HepG2 (cell line): ENCODE results near the gene MBD3. TPM values are rescaled to one million over a fixed set of nuclear protein-coding genes. Genes with fewer than 3 reads are reported as not detected.

Source experiments
- ATAC-seq: fragments of 200-7000 bp; cut with Tn5 transposase; 3 replicates; pipeline ENCODE4 v1.9.1; 2020; ENCODE audit warnings: mild to moderate bottlenecking, moderate library complexity
- BruUV-seq: library from RNA; stranded (reverse); fragments of 400-500 nt; replicated peaks from 2 replicates; lab custom pipeline; 2021; lab: Mats Ljungman, UMichigan
- CTCF ChIA-PET: fragments of 300-600 bp; formaldehyde crosslinking; extraction: SDS; loops from one replicate; lab custom pipeline; 2021; ENCODE audit warnings: low total read pairs, inconsistent platforms, low intra/inter-chr PET ratio; lab: Yijun Ruan, JAX
- POLR2A ChIA-PET: fragments of 350-600 bp; sonication (Branson Sonifier 250); formaldehyde crosslinking; loops from one replicate; lab custom pipeline; 2020; ENCODE audit warnings: antibody characterized with exemption, inconsistent platforms; lab: Yijun Ruan, JAX
- DNase-seq: peaks from one replicate; pipeline ENCODE4 v3.0.0-alpha.2; 2015; ENCODE audit warnings: low spot score
- FAIRE-seq: peaks from 3 replicates; lab custom pipeline; 2011; peaks lifted over from hg19 to GRCh38; lab: Jason Lieb, UNC
- H2AFZ ChIP-seq: one replicate; pipeline ENCODE4 v1.6.1; 2011; ENCODE audit warnings: low read length, inconsistent platforms
- H3K27ac ChIP-seq: fragments of 300-600 bp; 3 replicates; pipeline ENCODE4 v1.8.0; 2011; ENCODE audit warnings: mixed run types, mild to moderate bottlenecking, mixed read lengths, low read length, inconsistent platforms; ENCODE audit not compliant: insufficient read depth; ENCODE audit errors: extremely low read length
- H3K27me3 ChIP-seq, 2 experiments: fragments of 200-600 bp in 1 of 2; 2 replicates in 1 of 2; 3 replicates in 1 of 2; pipeline versions ENCODE4 v1.6.0 to v1.8.0; 2011; ENCODE audit warnings: low read length in 2 of 2, mild to moderate bottlenecking in 2 of 2, moderate library complexity in 2 of 2, inconsistent platforms in 1 of 2; ENCODE audit not compliant: insufficient read depth in 2 of 2, control insufficient read depth in 1 of 2
- H3K36me3 ChIP-seq, 2 experiments: fragments of 200-600 bp in 1 of 2; replicated peaks in 1 of 2; 2 replicates in 1 of 2; 3 replicates in 1 of 2; pipeline versions ENCODE4 v1.5.1 to v1.8.0; 2011; ENCODE audit warnings: low read length in 2 of 2, inconsistent platforms in 1 of 2; ENCODE audit not compliant: insufficient read depth in 2 of 2, control insufficient read depth in 1 of 2
- H3K4me1 ChIP-seq: 2 replicates; pipeline ENCODE4 v1.5.1; 2012; ENCODE audit warnings: low read length, inconsistent platforms; ENCODE audit not compliant: insufficient read depth
- H3K4me2 ChIP-seq: 2 replicates; pipeline ENCODE4 v1.6.0; 2011; ENCODE audit warnings: low read depth, low read length, inconsistent platforms
- H3K4me3 ChIP-seq, 3 experiments: fragments of 200-600 bp in 1 of 3; sonication (generic), shearing (Covaris generic) in 1 of 3; replicated peaks in 1 of 3; 2 replicates each; pipeline ENCODE4 v1.5.1; 2011 to 2016; ENCODE audit warnings: low read length in 3 of 3, inconsistent platforms in 2 of 3, low read depth in 2 of 3, mild to moderate bottlenecking in 2 of 3, control low read depth in 1 of 3, mixed read lengths in 1 of 3; ENCODE audit not compliant: insufficient read depth in 1 of 3
- H3K79me2 ChIP-seq: one replicate; pipeline ENCODE4 v1.6.1; 2011; ENCODE audit warnings: low read length, inconsistent platforms; ENCODE audit not compliant: insufficient read depth
- H3K9ac ChIP-seq: 2 replicates; pipeline ENCODE4 v1.6.0; 2011; ENCODE audit warnings: mild to moderate bottlenecking, low read depth, low read length, inconsistent platforms; ENCODE audit not compliant: insufficient read depth
- H3K9me3 ChIP-seq: 2 replicates; pipeline ENCODE4 v1.5.1; 2012; ENCODE audit warnings: mild to moderate bottlenecking, low read length
- H4K20me1 ChIP-seq: 2 replicates; pipeline ENCODE4 v1.6.0; 2011; ENCODE audit warnings: inconsistent platforms, mild to moderate bottlenecking, low read length, moderate library complexity; ENCODE audit not compliant: insufficient read depth
- BHLHE40 ChIP-seq: IDR thresholded peaks from 2 replicates; pipeline ENCODE4 v1.6.1; 2011; ENCODE audit warnings: low read length, improper control_type of control experiment
- BRD4 ChIP-seq: sonication (generic); formaldehyde crosslinking; IDR thresholded peaks from 2 replicates; pipeline ENCODE4 v1.4.0; 2020; ENCODE audit warnings: missing genetic modification reagents
- CAMTA2 ChIP-seq: sonication (generic); formaldehyde crosslinking; IDR thresholded peaks from 2 replicates; pipeline ENCODE4 v1.4.0; 2020; ENCODE audit warnings: mild to moderate bottlenecking, missing genetic modification reagents, borderline replicate concordance
- DR1 ChIP-seq: sonication (generic); formaldehyde crosslinking; IDR thresholded peaks from 2 replicates; pipeline ENCODE4 v1.8.0; 2021; ENCODE audit warnings: mild to moderate bottlenecking, missing genetic modification reagents, inconsistent platforms
- MIER2 ChIP-seq: IDR thresholded peaks from 2 replicates; pipeline ENCODE4 v1.6.1; 2016; ENCODE audit warnings: missing biosample characterization, missing genetic modification reagents
- NCOA2 ChIP-seq: sonication (generic); formaldehyde crosslinking; IDR thresholded peaks from 2 replicates; pipeline ENCODE4 v1.8.0; 2022; ENCODE audit warnings: inconsistent platforms
- RARA ChIP-seq: IDR thresholded peaks from 2 replicates; pipeline ENCODE4 v1.6.1; 2016; ENCODE audit warnings: missing genetic modification reagents, missing compliant biosample characterization
- SSRP1 ChIP-seq: IDR thresholded peaks from 2 replicates; pipeline ENCODE4 v1.6.1; 2016; ENCODE audit warnings: control low read depth
- ZNF256 ChIP-seq: sonication (generic); formaldehyde crosslinking; conservative IDR thresholded peaks from 2 replicates; pipeline ENCODE4 v1.4.0; 2020; ENCODE audit warnings: missing genetic modification reagents
- ZNF260 ChIP-seq: sonication (generic); formaldehyde crosslinking; IDR thresholded peaks from 2 replicates; pipeline ENCODE4 v1.4.0; 2020; ENCODE audit warnings: missing genetic modification reagents, low read depth, mild to moderate bottlenecking, borderline replicate concordance
- ZNF367 ChIP-seq: sonication (generic); formaldehyde crosslinking; IDR thresholded peaks from 2 replicates; pipeline ENCODE4 v1.4.0; 2020; ENCODE audit warnings: missing genetic modification reagents, borderline replicate concordance
- ZNF75D ChIP-seq: sonication (generic); formaldehyde crosslinking; IDR thresholded peaks from 2 replicates; pipeline ENCODE4 v1.8.1; 2023; ENCODE audit warnings: missing genetic modification reagents, mild to moderate bottlenecking, borderline replicate concordance
- ZSCAN9 ChIP-seq: IDR thresholded peaks from 2 replicates; pipeline ENCODE4 v1.6.1; 2016; ENCODE audit warnings: borderline replicate concordance
- WGBS: methylation state at CpG from one replicate; pipeline ENCODE4 v1.1.6; 2017; ENCODE audit warnings: low lambda C conversion rate; 5-methylcytosine and 5-hydroxymethylcytosine counted together
- in situ Hi-C: cut with HindIII; loops from 2 replicates; pipeline ENCODE4 v1.10.0; 2017; ENCODE audit warnings: low pct_unique_long_range_greater_than_20kb; ENCODE audit not compliant: extremely low pct_ligation_motif_present
- intact Hi-C: fragments of 100-400 bp; cut with micrococcal nuclease; formaldehyde crosslinking; loops from one replicate; pipeline ENCODE4 v1.10.0; 2022; ENCODE audit not compliant: unreplicated experiment
- polyA plus RNA-seq, 8 experiments: library from polyadenylated mRNA; depleted of rRNA in 3 of 8; stranded (reverse) in 7 of 8; unstranded in 1 of 8; fragments of >200 nt; fragmentation: Illumina TruSeq in 4 of 8; extraction: Trizol in 4 of 8; gene quantifications; 2 replicates each; pipeline versions ENCODE4 v1.2.1 to v1.2.3, GENCODE V29; 2011 to 2016; ENCODE audit warnings: low read depth in 4 of 8, missing spikeins in 1 of 8, mixed read lengths in 1 of 8; ENCODE audit not compliant: insufficient read depth in 1 of 8
- total RNA-seq, 5 experiments: library from RNA; depleted of rRNA; stranded (reverse); fragments of >200 nt; fragmentation: Illumina TruSeq; extraction: Trizol; gene quantifications; 2 replicates each; pipeline ENCODE4 v1.2.3, GENCODE V29; 2016; ENCODE audit warnings: low read depth in 1 of 5
- TF ChIP-seq, protein P1 (sequence below): sonication (generic); formaldehyde crosslinking; IDR thresholded peaks from 2 replicates; pipeline ENCODE4 v1.4.0; 2020; ENCODE audit warnings: missing genetic modification reagents, borderline replicate concordance
- TF ChIP-seq, protein P2 (sequence below): sonication (generic); formaldehyde crosslinking; IDR thresholded peaks from 2 replicates; pipeline ENCODE4 v1.4.0; 2020; ENCODE audit warnings: missing genetic modification reagents
- TF ChIP-seq, protein P3 (sequence below): sonication (generic); formaldehyde crosslinking; IDR thresholded peaks from 2 replicates; pipeline ENCODE4 v1.5.0; 2020; ENCODE audit warnings: missing genetic modification reagents, mild to moderate bottlenecking, borderline replicate concordance
- TF ChIP-seq, protein P4 (sequence below): sonication (generic); formaldehyde crosslinking; conservative IDR thresholded peaks from 2 replicates; pipeline ENCODE4 v1.4.0; 2020; ENCODE audit warnings: missing genetic modification reagents
- TF ChIP-seq, protein P5 (sequence below): IDR thresholded peaks from 2 replicates; pipeline ENCODE4 v1.6.1; 2016; ENCODE audit warnings: control low read depth

Gene MBD3
- total and polyA plus RNA-seq, 2 of the 13 experiments (the other 11 are each of a cell fraction or from before 2014, with no cell fraction given), result 21.2 to 76.9 TPM

DNA sequence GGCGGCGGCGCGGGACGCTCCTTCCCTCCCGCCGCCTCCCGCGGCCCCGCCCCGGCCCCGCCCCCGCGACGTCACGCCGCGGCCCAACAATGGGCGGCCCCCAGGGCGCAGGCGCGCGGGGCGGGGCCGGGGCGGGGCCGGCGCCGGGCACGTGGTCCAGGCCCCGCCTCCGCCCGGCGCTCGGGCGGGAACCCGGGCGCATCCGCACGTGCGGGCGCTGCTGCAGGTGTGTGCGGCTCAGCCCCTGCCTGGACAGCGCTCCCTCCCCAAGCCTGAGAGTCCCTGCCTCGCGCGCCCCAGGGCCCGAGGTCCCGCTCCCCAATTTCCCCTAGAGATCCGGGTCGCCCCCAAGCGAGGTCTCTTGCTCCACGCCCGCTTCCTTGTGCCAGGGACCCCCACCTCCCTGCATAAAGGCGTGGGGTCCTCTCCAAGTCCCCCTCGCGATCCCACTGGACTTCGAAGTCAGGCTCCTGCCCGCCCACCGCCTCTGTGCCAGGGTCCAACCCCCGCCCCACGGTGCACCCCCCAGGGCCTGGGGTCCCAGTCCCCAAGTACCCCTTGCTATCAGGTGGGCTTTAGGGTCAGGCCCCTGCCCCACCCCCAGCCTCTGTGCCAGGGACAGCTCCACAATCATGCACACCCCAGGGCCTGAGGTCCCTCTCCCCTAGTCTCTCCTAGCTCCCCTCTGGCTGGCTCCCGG, 24.2 kb downstream of the MBD3 start, which contains the start of gene MEX3D:
MEX3D (minus strand) TSS at position 6 of the 700 bp plus-strand sequence. CDS start 267 bp downstream, outside the sequence.
- Histone ChIP-seq H3K9me3 (no peaks in the 10 kb centered on the region), H3K4me3 (peak within 1 kb of the TSS; percentile 72 to 81 (median 75); a peak in 5 of 6 replicates), H3K4me1 (peaks cover 22% of the 10 kb centered on the region), H3K27ac (no peak within 1 kb of the TSS), H3K4me2 (peak within 1 kb of the TSS; percentile 76), H3K27me3 (peaks cover 0 to 8% of the 10 kb centered on the region in 2 experiments; a peak in 2 of 5 replicates), H4K20me1 (0 out of 2 replicates have a peak, but pooled peaks cover 6% of the 10 kb centered on the region), H2AFZ (no peak within 1 kb of the TSS), H3K36me3 (peaks cover 0 to 2% of the 10 kb centered on the region in 2 experiments; a peak in 3 of 5 replicates), H3K79me2 (peaks cover 11% of the 10 kb centered on the region), H3K9ac (peak within 1 kb of the TSS; percentile 74)
- POLR2A ChIA-PET, result no interaction called here
- FAIRE-seq (no peak), DNase-seq (peak; percentile 34), ATAC-seq (peak; percentile 49)
- CTCF ChIA-PET, result no interaction called here
- intact Hi-C loops, result no loop called here
- 72% methylated on average over 16 of the region's 63 CpGs for WGBS
- no TSS peak for BruUV-seq
- in situ Hi-C loops, result no loop called here
- TF ChIP-seq, protein P1, sequence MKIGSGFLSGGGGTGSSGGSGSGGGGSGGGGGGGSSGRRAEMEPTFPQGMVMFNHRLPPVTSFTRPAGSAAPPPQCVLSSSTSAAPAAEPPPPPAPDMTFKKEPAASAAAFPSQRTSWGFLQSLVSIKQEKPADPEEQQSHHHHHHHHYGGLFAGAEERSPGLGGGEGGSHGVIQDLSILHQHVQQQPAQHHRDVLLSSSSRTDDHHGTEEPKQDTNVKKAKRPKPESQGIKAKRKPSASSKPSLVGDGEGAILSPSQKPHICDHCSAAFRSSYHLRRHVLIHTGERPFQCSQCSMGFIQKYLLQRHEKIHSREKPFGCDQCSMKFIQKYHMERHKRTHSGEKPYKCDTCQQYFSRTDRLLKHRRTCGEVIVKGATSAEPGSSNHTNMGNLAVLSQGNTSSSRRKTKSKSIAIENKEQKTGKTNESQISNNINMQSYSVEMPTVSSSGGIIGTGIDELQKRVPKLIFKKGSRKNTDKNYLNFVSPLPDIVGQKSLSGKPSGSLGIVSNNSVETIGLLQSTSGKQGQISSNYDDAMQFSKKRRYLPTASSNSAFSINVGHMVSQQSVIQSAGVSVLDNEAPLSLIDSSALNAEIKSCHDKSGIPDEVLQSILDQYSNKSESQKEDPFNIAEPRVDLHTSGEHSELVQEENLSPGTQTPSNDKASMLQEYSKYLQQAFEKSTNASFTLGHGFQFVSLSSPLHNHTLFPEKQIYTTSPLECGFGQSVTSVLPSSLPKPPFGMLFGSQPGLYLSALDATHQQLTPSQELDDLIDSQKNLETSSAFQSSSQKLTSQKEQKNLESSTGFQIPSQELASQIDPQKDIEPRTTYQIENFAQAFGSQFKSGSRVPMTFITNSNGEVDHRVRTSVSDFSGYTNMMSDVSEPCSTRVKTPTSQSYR (CRISPR knock-in tag), result no peak
- no peak; the same call in 1 of the 2 replicates for TF ChIP-seq DR1
- peak; percentile 78; the same call in 1 of the 2 replicates for TF ChIP-seq ZNF75D (CRISPR knock-in tag)
- peak; percentile 76; the same call in 1 of the 2 replicates for TF ChIP-seq ZNF256 (CRISPR knock-in tag)
- no peak for TF ChIP-seq NCOA2
- TF ChIP-seq, protein P2, sequence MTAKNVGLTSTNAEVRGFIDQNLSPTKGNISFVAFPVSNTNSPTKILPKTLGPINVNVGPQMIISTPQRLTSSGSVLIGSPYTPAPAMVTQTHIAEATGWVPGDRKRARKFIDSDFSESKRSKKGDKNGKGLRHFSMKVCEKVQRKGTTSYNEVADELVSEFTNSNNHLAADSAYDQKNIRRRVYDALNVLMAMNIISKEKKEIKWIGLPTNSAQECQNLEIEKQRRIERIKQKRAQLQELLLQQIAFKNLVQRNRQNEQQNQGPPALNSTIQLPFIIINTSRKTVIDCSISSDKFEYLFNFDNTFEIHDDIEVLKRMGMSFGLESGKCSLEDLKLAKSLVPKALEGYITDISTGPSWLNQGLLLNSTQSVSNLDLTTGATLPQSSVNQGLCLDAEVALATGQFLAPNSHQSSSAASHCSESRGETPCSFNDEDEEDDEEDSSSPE (CRISPR knock-in tag), result peak; percentile 91
- no peak for TF ChIP-seq MIER2
- TF ChIP-seq, protein P3, sequence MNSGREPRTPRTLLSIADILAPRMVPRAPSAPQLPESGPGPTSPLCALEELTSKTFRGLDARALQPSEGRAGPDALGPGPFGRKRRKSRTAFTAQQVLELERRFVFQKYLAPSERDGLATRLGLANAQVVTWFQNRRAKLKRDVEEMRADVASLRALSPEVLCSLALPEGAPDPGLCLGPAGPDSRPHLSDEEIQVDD (CRISPR knock-in tag), result peak; percentile 88; the same call in 1 of the 2 replicates
- TF ChIP-seq BHLHE40, result peak; percentile 96
- TF ChIP-seq SSRP1, result no peak
- TF ChIP-seq, protein P4, sequence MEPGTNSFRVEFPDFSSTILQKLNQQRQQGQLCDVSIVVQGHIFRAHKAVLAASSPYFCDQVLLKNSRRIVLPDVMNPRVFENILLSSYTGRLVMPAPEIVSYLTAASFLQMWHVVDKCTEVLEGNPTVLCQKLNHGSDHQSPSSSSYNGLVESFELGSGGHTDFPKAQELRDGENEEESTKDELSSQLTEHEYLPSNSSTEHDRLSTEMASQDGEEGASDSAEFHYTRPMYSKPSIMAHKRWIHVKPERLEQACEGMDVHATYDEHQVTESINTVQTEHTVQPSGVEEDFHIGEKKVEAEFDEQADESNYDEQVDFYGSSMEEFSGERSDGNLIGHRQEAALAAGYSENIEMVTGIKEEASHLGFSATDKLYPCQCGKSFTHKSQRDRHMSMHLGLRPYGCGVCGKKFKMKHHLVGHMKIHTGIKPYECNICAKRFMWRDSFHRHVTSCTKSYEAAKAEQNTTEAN (CRISPR knock-in tag), result peak; percentile 83
- no peak for TF ChIP-seq RARA (CRISPR knock-in tag)
- TF ChIP-seq, protein P5, sequence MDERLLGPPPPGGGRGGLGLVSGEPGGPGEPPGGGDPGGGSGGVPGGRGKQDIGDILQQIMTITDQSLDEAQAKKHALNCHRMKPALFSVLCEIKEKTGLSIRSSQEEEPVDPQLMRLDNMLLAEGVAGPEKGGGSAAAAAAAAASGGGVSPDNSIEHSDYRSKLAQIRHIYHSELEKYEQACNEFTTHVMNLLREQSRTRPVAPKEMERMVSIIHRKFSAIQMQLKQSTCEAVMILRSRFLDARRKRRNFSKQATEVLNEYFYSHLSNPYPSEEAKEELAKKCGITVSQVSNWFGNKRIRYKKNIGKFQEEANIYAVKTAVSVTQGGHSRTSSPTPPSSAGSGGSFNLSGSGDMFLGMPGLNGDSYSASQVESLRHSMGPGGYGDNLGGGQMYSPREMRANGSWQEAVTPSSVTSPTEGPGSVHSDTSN (CRISPR knock-in tag), result no peak
- no peak for TF ChIP-seq ZNF260
- TF ChIP-seq BRD4 (CRISPR knock-in tag), result 0 out of 2 replicates have a peak, but pooled peaks have one; percentile 37
- no peak for TF ChIP-seq ZSCAN9 (CRISPR knock-in tag)
- peak; percentile 90; the same call in 1 of the 2 replicates for TF ChIP-seq ZNF367 (CRISPR knock-in tag)
- no peak for TF ChIP-seq CAMTA2 (CRISPR knock-in tag)
